Measurements from ENCODE around the gene ART4.

DNA sequence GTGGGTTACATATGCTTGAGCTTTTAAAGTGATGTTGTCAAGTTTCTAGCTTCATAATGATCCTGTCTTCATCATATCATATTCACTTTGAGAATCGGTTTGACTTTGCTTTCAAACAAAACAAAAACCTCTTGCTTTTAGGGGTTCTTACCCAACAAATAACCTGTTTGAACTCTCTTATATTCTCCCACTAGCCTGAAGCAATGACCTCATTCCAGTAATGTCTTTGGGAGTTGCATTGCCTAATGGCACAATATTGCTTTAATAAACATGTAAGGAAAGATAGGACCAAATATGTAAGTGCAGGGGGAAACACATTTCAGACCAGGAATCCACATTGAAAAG, 67.7 kb downstream of the ART4 start:
- TF ChIP-seq, protein P1, sequence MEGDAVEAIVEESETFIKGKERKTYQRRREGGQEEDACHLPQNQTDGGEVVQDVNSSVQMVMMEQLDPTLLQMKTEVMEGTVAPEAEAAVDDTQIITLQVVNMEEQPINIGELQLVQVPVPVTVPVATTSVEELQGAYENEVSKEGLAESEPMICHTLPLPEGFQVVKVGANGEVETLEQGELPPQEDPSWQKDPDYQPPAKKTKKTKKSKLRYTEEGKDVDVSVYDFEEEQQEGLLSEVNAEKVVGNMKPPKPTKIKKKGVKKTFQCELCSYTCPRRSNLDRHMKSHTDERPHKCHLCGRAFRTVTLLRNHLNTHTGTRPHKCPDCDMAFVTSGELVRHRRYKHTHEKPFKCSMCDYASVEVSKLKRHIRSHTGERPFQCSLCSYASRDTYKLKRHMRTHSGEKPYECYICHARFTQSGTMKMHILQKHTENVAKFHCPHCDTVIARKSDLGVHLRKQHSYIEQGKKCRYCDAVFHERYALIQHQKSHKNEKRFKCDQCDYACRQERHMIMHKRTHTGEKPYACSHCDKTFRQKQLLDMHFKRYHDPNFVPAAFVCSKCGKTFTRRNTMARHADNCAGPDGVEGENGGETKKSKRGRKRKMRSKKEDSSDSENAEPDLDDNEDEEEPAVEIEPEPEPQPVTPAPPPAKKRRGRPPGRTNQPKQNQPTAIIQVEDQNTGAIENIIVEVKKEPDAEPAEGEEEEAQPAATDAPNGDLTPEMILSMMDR (IDR thresholded peaks at IDR 0.05), result no peak
- no peak for TF ChIP-seq POLR2A (IDR thresholded peaks at IDR 0.05)

Measured in heart left ventricle (tissue), 13 donors.